GM21447 (cell line): ENCODE results near the gene FOXA3.
A peak's percentile ranks its signal among the peaks of the same experiment; 100 is the strongest.
"Not testable (repeated sequence)": the region's sequence is repeated elsewhere in the genome, so short reads cannot be mapped to it uniquely, and the experiment has no call there.

ENCODE experiments used
- ATAC-seq: cut with Tn5 transposase; IDR thresholded peaks from one replicate; pipeline ENCODE4 v1.9.1; 2021; ENCODE audit not compliant: unreplicated experiment

FOXA3 gene

GRCh38 chr19:45887200-45887710 is 23.1 kb downstream of the FOXA3 start:
- ATAC-seq, result no peak

DNA sequence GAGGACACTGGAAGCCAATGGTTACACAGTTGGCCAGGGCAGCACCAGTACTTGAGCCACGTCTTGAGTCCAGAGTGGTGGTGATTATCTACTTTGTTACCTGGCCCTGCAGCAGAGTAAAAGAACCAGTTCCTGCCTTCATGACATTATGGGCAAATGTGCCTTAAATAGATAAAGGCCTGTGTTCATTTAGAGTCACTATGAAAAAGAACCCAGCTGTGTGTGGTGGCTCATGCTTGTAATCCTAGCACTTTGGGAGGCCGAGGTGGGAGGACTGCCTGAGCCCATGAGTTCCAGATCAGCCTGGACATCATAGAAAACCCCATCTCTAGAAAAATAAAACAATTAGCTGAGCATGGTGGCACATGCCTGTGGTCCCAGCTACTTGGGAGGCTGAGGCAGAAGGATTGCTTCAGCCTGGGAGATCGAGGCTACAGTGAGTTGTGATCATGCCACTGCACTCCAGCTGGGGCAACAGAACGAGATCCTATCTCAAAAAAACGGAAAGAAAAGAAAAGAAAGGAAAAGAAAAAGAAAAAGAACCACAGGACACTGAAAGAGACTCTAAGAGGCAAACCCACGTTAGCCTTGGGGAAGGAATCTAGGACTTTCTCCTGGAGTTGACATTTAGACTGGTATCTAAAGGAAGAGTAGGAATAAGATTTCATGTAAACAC is 25.2 kb downstream of the FOXA3 start:
- no peak for ATAC-seq

DNA sequence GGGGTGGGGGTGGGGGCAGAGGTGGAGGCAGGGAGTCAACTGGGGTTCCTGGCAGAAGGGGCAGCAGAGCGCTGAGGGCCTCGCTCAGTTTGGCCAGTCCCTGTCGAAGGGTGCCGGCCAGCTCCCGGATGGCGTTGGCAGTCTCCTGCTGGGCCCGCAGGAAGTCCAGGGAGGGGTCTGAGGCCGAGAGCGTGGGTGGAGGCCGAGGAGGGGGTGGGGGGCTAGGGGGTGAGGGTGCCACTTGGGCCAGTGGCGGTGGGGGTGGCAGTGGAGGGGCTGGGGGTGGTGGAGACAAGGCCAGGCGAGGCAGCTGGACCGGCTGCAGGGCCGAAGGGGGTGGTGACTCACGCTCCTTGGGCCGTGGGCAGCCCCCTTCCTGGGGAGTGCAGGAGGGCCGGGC is 26.8 kb downstream of the FOXA3 start:
- no peak for ATAC-seq

DNA sequence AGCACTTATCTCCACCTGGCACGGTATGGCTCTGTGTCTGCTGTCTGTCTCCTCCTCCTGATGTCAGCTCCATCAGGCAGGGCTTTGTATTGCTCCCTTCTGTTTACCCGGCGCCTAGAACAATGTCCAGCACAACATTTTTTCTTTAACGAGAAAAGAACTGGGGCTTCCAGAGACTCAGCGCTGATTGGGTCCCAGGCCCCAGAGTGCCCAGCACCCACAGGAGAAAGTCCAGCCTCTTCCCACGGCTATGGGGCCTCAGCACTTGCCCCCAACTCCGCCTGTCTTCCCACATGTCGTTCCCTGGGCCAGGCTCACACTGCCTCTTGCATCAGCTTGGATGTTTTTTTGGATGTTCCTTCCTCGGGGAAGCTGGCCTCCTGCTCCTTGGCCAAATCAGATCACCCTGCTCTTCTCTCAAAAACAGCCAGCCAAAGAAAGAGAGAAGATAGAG is 31.4 kb downstream of the FOXA3 start:
- no peak for ATAC-seq

GRCh38 chr19:45895983-45896599 is 32.0 kb downstream of the FOXA3 start:
- not testable (repeated sequence) for ATAC-seq

DNA sequence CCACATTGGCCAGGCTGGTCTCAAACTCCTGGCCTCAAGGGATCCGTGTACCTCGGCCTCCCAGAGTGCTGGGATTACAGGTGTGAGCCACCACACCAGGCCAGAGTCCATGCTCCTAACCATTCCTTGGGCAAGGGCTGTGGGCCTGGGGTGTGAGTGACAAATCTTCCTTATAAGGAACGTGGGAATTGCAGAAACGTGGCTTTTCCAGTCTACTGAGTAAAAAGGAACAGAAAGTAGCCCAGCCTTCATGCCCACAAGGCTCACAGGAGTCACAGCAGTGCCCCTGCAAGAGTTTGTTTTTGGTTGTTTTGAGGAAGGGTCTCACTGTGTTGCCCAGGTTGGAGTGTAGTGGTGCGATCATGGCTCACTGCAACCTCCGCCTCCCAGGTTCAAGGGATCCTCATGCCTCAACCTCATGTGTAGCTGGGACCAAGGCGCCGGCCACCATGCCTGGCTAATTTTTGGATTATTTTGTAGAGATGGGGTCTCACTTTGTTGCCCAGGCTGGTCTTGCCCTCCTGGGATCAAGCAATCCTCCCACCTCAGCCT is 33.2 kb downstream of the FOXA3 start:
- ATAC-seq, result no peak

DNA sequence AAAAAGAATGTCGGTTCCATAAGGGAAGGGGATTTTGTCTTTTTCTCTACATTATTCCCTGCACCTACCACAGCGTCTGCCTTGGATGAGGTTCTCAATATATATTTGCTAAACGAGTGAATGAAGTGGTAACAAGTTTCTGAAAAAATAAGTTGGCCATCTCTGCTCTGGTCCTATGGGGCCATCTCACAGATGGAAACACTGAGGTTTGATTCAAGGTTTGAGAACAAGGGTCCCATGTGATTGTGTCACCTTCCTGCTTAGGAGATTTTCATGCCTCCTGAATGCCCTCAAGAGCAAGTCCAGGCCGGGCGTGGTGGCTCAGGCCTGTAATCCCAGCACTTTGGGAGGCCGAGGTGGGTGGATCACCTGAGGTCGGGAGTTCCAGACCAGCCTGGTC is 35.1 kb downstream of the FOXA3 start:
- no peak for ATAC-seq

DNA sequence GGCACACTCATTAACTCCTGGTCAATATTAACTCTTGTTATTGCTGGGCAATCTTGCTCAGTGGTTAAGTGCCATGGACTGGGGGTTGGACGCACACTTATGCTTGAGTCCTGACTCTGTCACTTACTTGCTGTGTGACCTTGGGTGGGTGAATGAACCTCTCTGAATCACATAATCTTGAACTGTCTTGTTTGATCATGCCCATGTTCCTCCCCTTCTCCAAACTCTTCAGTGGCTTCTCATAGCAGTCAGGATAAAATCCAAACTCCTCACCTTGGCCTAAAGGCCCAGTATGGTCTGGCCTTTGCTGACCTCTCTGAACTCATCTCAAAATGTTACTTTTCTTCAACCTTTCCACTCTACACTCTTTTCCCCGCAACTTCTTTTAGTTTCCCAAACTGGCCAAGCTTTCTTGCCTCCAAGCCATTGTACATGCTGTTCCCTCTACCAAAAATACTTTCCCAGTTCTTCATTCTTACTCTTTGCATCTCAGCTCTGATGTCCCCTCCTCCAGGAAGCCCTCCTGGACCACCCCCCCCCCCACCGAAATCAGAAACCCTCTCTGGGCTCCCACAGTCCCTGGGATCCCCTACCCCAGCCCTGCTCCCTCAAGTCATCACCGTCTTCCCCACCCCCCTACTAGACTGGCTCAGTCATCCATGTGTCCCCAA is 35.9 kb downstream of the FOXA3 start:
- no peak for ATAC-seq

DNA sequence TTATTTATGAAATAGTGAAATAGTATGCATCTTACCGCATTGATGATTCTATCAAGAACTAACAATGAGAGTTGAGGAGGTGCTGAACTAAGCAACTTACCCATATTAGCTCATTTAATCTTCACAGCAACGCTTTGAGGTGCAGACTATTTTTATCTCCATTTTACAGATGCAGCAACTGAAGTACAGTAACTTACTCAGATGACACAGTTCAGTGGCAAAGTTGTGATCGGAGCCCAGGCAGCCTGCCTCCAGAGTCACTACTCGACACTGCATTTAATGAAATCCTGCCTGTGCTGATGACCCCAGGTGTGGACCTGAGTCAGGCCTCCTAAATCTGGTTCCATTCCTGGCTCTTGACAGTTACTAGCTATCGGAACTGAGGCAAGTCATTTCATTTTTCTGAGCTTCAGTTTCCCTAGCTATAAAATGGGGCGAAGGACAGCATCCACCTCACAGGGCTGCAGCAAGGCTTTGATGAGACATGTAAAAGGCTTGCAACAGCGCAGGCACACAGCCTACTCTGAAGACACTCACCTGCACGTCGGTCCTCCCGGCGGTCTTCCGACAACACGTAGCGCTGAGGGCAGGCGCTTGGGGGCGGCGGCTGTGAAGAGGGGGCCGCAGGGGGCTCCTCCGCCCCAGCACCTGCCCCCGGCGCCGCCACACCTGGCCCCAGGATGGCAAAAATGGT is 36.8 kb downstream of the FOXA3 start:
- no peak for ATAC-seq

GRCh38 chr19:45901432-45901911 is 37.3 kb downstream of the FOXA3 start:
- no peak for ATAC-seq

- ATAC-seq, result no peak
Observed at GRCh38 chr19:45901912-45902650, 38.0 kb downstream of the FOXA3 start, which contains the start of gene MYPOP. Gene MYPOP (minus strand): TSS chr19:45902613. CDS start chr19:45901773, 840 bp downstream.

DNA sequence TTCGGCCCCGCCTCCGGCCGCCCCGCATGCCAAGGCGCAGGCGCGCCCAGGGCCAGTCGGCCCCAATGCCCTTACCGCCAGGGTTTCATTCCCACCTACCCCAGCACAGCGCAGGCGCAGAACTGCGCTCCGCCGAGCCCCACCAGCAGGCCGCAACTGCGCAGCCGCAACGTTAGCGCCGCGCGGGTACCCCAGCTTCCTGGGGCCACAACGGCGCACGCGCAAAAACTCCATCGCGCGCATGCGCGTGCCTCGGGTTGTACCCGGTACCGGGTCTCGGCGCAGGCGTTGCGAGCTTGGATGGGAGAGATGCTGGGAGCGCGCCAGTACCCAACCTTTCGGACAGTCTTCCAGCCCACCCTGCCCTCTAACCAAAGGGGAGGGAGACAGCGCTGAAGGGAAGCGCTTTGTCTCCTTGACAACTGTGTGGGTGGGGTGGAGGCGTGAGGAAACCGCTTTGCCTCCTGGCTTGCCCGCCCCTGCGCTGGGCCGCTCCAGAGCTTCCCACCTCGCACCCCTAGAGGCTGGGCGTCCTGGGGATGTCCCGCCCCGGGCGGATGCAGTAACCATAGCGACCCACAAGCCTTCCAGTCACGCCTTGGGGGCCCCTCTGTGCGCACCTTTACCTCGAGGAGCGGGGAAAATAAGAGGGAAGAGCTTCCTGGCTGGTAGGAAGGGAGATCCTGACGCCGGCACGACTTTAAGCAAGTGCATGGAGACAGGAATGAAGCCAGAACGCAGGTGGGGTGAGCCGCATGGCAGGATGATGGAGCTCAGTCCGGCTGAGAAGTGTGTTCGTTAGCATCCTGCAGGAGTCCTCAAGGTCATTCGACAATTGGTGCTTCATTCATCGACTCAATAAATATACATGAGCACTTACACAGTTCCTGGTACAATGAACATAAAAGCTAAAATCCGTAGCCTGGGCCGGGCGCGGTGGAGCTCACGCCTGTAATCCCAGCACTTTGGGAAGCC is 38.8 kb downstream of the FOXA3 start:
- peak; percentile 82 for ATAC-seq

GRCh38 chr19:45905011-45905410 is 40.9 kb downstream of the FOXA3 start:
- no peak for ATAC-seq

GRCh38 chr19:45906221-45906620 is 42.1 kb downstream of the FOXA3 start:
- ATAC-seq, result no peak

- no peak for ATAC-seq
Observed at GRCh38 chr19:45908956-45909355, 44.8 kb downstream of the FOXA3 start.

- no peak for ATAC-seq
Observed at GRCh38 chr19:45911291-45911690, 47.2 kb downstream of the FOXA3 start.

GRCh38 chr19:45913874-45914830 is 50.0 kb downstream of the FOXA3 start, which contains the start of gene NANOS2:
Gene NANOS2 (minus strand): TSS chr19:45914778. CDS start chr19:45914693, 85 bp downstream.
- no peak for ATAC-seq
